BJ (cell line): ENCODE results near the gene SPNS3. TPM values are rescaled to one million over a fixed set of nuclear protein-coding genes. Genes with fewer than 3 reads are reported as not detected.

Source experiments
- CTCF ChIA-PET: fragments of 350-600 bp; formaldehyde crosslinking; extraction: SDS; loops from one replicate; lab custom pipeline; 2021; ENCODE audit warnings: antibody characterized with exemption, inconsistent platforms; lab: Yijun Ruan, JAX
- POLR2A ChIA-PET: fragments of 300-600 bp; sonication (Branson Sonifier 250); formaldehyde crosslinking; extraction: SDS; loops from one replicate; lab custom pipeline; 2021; ENCODE audit warnings: antibody characterized with exemption; lab: Charles Lee
- DNase-seq: peaks from one replicate; pipeline ENCODE4 v3.0.0-alpha.2; 2011; ENCODE audit warnings: low read depth
- H3K27me3 ChIP-seq: 2 replicates; pipeline ENCODE4 v1.6.0; 2011; ENCODE audit warnings: low read length; ENCODE audit not compliant: control insufficient read depth, insufficient read depth
- H3K36me3 ChIP-seq: 2 replicates; pipeline ENCODE4 v1.5.1; 2011; ENCODE audit warnings: low read length; ENCODE audit not compliant: control insufficient read depth, insufficient read depth
- H3K4me3 ChIP-seq: 2 replicates; pipeline ENCODE4 v1.5.1; 2011; ENCODE audit warnings: low read depth, mild to moderate bottlenecking, control low read depth, low read length
- polyA plus RNA-seq: library from polyadenylated mRNA; depleted of rRNA; stranded (reverse); fragments of >200 nt; gene quantifications from 2 replicates; pipeline ENCODE4 v1.2.3, GENCODE V29; 2011
- TF ChIP-seq, protein P1 (sequence below): IDR thresholded peaks from 2 replicates; pipeline ENCODE4 v1.5.1; 2011; ENCODE audit warnings: low read depth, mild to moderate bottlenecking, control low read depth, inconsistent platforms, low read length, moderate library complexity; ENCODE audit not compliant: insufficient read depth

The SPNS3 gene
- polyA plus RNA-seq, 1 experiment, result not detected

DNA sequence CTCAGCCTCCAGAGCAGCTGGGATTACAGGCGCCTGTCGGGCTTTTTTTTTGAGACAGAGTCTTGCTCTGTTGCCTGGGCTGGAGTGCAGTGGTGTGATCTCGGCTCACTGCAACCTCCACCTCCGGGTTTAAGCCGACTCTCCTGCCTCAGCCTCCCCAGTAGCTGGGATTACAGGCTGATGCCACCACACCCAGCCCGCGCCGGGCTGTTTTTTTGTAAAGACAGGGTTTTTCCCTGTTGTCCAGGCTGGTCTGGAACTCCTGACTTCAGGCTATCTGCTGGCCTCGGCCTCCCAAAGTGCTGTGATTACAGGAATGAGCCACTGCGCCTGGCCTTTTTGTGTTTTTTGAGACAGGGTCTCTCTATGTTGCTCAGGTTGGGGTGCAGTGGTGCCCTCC, 27.4 kb upstream of the SPNS3 start:
- ChIA-PET CTCF (interaction anchor here (0.9 kb wide), 1 partner anchor 14 kb away, joined by 3 read pairs; no protein-coding TSS in a partner anchor), POLR2A (no interaction called here)
- Histone ChIP-seq H3K27me3 (no peaks in the 10 kb centered on the region), H3K36me3 (no peaks in the 10 kb centered on the region), H3K4me3 (no peak overlapping the region)
- TF ChIP-seq, protein P1, sequence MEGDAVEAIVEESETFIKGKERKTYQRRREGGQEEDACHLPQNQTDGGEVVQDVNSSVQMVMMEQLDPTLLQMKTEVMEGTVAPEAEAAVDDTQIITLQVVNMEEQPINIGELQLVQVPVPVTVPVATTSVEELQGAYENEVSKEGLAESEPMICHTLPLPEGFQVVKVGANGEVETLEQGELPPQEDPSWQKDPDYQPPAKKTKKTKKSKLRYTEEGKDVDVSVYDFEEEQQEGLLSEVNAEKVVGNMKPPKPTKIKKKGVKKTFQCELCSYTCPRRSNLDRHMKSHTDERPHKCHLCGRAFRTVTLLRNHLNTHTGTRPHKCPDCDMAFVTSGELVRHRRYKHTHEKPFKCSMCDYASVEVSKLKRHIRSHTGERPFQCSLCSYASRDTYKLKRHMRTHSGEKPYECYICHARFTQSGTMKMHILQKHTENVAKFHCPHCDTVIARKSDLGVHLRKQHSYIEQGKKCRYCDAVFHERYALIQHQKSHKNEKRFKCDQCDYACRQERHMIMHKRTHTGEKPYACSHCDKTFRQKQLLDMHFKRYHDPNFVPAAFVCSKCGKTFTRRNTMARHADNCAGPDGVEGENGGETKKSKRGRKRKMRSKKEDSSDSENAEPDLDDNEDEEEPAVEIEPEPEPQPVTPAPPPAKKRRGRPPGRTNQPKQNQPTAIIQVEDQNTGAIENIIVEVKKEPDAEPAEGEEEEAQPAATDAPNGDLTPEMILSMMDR, result no peak
- DNase-seq, result no peak

DNA sequence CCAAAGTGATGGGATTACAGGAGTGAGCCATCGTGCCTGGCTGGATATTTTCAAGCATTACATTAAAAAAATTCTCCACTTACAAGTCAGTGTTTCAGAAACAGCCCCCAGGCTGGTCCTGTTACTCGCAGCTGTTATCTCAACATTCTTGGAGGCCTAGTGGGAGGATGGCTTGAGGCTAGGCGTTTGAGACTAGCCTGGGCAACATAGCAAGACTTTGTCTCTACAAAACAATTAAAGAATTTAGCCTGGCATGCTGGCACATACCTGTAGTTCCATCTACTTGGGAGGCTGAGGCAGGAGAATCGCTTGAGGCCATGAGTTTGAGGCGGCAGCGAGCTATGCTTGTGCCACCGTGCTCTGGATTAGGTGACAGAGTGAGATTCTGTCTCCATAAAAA, 26.5 kb upstream of the SPNS3 start:
- Histone ChIP-seq H3K36me3 (no peaks in the 10 kb centered on the region), H3K4me3 (no peak overlapping the region), H3K27me3 (no peaks in the 10 kb centered on the region)
- ChIA-PET POLR2A (no interaction called here), CTCF (interaction anchor here (0.6 to 3.3 kb wide), 2 partner anchors 191 to 211 kb away, joined by 4 to 15 read pairs; no protein-coding TSS in a partner anchor)
- DNase-seq, result no peak
- TF ChIP-seq, protein P1, result no peak

DNA sequence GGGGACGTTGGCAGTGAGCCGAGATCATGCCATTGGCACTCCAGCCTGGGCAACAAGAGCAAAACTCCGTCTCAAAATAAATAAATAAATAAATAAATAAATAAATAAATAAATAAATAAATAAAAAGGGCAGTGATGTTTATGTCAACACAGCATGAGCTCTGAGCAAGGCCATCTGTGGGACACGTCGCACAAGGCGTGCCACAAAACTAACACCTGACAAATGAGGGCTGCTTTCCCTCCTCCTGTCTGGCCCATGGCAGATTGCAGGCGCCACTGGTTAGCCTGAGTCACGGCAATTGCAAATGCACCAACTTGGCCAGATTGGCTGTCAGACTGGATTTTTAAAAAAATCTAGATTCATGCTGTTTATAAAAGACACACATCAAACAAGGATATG, 25.9 kb upstream of the SPNS3 start:
- no peaks in the 10 kb centered on the region for H3K27me3 ChIP-seq
- DNase-seq, result no peak
- CTCF ChIA-PET, result interaction anchor here (0.6 to 3.3 kb wide), 4 partner anchors 9 to 212 kb away, joined by 3 to 15 read pairs (median 4); no protein-coding TSS in a partner anchor
- POLR2A ChIA-PET, result no interaction called here
- no peaks in the 10 kb centered on the region for H3K36me3 ChIP-seq
- TF ChIP-seq, protein P1, result no peak
- H3K4me3 ChIP-seq, result no peak overlapping the region

DNA sequence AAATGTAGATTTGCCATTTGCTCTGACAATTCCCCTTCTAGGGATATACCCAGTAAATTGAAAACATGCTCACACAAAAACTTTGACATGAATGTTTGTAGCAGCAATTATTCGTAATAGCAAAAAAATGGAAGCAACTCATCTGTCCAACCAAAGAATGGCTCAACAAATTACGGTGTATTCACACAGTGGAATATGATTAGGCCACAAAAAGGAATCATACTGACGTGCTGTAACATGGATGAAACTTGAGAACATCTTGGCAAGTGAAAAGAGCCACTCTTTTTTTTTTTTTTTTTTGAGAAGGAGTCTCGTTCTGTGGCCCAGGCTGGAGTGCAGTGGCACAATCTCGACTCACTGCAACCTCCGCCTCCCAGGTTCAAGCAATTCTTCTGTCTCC, 24.1 kb upstream of the SPNS3 start:
- ChIA-PET CTCF (interaction anchor here (3.3 kb wide), 1 partner anchor 193 kb away, joined by 15 read pairs; no protein-coding TSS in a partner anchor), POLR2A (interaction anchor here (0.7 kb wide), 1 partner anchor 179 kb away, joined by 17 read pairs; no protein-coding TSS in a partner anchor)
- no peaks in the 10 kb centered on the region for H3K36me3 ChIP-seq
- H3K4me3 ChIP-seq, result no peak overlapping the region
- no peak for DNase-seq
- TF ChIP-seq, protein P1, result no peak
- H3K27me3 ChIP-seq, result no peaks in the 10 kb centered on the region

DNA sequence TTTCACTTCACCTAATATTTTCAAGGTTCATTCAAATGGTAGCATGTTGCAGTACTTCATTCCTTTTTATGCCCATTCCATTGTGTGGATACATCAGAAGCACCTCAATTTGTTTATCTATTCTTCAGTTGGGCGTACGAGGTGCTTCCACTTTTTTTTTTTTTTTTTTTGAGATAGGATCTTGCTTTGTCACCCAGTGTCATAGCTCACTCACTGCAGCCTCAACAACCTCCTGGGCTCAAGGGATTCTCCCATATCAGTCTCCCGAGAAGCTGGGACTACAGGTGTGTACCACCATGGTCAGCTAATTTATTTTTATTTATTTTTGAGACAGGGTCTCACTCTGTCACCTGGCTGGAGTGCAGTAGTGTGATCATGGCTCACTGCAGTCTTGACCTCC, 22.5 kb upstream of the SPNS3 start:
- no peaks in the 10 kb centered on the region for H3K36me3 ChIP-seq
- ChIA-PET CTCF (interaction anchor here (0.7 to 8.8 kb wide), 3 partner anchors 197 to 224 kb away, joined by 4 to 103 read pairs (median 30); no protein-coding TSS in a partner anchor), POLR2A (no interaction called here)
- TF ChIP-seq, protein P1, result no peak
- H3K4me3 ChIP-seq, result no peak overlapping the region
- no peaks in the 10 kb centered on the region for H3K27me3 ChIP-seq
- no peak for DNase-seq
